ACHN (cell line): ENCODE results near the gene MIOX.
A peak's percentile ranks its signal among the peaks of the same experiment; 100 is the strongest.
"Not testable (repeated sequence)": the region's sequence is repeated elsewhere in the genome, so short reads cannot be mapped to it uniquely, and the experiment has no call there.

Experiments
- DNase-seq: peaks from one replicate; pipeline ENCODE4 v3.0.0-alpha.2; 2015
- in situ Hi-C: cut with HindIII; loops from 2 replicates; pipeline ENCODE4 v1.10.0; 2017; ENCODE audit warnings: low sequenced_read_pairs, low pct_ligation_motif_present, low pct_unique_long_range_greater_than_20kb

The MIOX gene

DNA sequence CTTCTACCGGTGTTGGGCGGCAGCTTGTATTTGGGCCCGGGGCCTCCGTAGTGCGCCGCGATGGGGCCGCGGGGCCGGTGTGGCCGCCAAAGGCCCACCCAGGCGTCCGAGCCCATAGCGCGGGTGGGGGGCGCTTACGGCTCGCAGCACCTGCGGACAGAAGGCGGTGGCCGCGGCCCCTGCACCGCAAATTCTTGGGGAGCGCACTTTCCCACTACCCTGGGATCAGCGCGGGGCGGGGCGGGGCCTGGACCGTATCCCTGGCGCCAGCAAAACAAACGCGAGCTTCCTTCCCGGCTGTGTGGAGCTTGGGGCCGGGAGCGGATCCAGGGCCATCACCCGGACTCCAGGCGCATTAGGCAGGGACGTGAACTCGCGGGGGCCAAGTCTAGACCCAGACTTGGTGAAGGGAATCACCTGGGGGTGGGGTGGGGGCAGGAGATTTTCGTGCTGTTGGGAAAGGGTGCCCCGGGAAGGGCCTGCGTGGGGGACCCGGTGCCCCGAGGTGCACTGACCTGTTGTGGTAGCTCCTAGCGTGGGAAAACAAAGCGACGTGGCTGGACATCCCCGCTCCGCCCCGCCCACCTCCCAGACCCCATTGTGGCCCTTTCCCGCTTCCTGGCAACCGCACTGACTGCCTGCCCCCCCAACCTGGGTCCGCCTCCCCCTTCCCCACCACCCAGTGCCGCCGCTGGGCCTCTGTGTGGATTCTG is 45.5 kb downstream of the MIOX start:
- DNase-seq, result peak; percentile 62
- in situ Hi-C loops, result no loop called here

DNA sequence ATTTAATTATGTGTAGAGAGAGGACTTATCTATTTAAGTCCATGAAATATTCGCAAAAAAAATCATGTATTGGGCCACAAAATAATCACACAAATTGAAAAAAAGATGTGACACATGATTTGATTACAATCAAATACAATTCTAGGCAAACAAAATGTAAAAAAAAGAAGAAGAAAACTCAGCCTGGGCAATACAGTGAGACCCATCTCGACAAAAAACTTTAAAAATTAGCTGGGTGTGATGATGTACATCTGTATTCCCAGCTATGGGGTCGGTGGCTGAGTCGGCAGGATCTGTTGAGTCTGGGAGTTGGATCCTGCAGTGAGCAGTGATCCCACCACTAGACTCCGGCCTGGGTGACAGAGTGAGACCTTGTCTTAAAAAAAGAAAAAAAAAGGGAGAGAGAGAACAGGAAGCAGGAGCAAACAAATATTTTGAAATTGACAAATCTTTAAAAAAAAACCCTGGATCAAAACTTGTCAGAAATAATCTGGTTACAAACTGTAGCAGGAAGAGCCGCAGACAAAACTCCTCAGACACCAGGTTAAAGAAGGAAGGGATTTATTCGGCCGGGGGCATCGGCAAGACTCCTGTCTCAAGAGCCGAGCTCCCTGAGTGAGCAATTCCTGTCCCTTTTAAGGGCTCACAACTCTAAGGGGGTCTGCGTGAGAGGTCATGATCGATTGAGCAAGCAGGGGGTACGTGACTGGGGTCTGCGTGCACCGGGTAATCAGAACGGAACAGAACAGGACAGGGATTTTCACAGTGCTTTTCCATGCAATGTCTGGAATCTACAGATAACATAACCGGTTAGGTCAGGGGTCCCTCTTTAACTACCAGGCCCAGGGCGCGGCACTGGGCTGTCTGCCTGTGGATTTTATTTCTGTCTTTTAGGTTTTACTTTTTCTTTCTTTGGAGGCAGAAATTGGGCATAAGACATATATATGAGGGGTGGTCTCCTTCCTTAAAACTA is 46.5 kb downstream of the MIOX start:
- in situ Hi-C loops, result no loop called here
- no peak for DNase-seq

DNA sequence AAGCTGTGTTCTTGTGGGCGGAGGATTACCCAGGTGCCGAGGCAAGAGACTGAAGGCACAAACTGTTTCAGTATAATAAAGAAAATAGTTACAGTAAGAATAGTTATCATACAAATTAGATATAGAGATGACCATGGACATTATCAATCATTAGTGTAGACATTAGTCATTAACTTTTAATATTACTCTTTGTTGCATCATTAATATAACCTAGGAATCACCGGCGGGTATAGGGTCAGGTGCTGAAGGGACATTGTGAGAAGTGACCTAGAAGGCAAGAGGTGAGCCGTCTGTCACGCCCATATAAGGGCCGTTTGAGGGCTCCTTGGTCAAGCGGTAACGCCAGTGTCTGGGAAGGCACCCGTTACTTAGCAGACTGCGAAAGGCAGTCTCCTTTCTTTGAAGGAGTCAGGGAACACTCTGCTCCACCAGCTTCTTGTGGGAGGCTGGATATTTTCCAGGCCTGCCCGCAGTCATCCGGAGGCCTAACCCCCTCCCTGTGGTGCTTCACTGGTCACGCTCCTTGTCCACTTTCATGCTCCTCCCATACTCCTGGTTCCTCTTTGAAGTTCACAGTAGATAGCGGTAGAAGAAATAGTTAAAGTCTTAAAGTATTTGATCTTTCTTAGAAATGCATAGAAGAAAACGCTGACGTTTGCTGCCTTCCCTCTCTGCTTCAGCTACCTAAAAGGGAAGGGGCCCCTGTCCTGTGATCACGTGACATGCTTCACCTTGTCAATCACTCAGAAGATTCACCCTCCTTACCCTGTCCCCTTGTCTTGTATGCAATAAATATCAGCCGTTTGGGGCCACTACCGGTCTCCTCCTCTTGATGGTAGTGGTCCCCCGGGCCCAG is 47.4 kb downstream of the MIOX start:
- DNase-seq, in situ Hi-C loops: not testable (repeated sequence)

DNA sequence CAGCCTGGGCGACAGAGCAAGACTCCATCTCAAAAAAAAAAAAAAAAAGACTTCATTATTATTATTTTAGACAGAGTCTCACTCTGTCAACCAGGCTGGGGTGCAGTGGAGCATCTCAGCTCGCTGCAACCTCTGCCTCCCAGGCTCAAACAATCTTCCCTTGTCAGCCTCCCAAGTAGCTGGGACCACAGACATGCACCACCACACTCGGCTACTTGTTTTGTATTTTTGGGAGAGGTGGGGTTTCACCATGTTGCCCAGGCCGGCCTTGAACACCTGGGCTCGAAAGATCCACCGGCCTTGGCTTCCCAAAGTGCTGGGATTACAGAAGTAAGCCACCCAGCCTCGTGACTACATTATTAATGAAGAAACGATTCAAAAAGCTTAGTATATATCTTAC is 48.5 kb downstream of the MIOX start:
- in situ Hi-C loops, result no loop called here
- DNase-seq, result no peak

DNA sequence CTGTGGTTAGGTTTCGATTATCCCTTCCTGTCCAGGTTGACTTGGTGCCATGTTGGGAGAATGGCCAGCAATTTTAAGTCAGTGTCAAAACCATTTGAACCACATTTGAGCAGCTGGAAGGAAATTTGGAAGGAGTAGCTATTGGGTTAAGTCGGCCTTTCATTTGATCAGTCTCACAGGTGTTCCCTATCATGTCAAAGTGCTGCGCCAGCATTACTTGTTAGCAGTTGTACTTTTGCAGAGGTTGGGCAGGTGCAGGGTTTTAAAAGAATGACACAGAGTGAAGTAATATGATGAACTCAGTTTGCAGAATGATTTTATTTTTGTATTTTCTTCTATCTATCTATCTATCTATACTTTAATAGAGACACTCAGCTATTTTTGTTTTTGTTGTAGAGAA is 49.6 kb downstream of the MIOX start:
- DNase-seq, result no peak
- in situ Hi-C loops, result no loop called here

DNA sequence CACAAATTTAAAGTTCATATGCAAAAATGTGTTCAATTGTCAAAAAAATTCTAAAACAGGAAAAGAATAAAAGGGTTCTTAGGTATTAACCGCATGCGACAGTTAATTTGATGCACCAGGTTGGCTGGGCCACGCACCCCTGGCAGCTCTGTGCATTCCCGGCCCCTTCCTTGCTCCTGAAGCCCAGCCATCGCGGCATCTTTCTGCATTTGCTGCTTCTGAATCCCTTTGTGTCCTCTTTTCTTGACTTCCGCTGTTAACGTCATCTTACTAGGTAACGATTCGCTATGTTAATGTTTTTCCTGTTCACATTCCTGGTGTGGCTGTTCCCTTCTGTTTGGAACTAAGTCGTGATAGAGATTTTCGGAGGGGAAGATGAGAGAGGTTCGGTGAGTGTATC is 51.1 kb downstream of the MIOX start:
- DNase-seq, result no peak
- in situ Hi-C loops, result no loop called here
